ENCODE results near the gene LIM2. TPM values are rescaled to one million over a fixed set of nuclear protein-coding genes. Genes with fewer than 3 reads are reported as not detected.

Gene LIM2
- total RNA-seq, 1 experiment from 2014 or later = not detected

DNA sequence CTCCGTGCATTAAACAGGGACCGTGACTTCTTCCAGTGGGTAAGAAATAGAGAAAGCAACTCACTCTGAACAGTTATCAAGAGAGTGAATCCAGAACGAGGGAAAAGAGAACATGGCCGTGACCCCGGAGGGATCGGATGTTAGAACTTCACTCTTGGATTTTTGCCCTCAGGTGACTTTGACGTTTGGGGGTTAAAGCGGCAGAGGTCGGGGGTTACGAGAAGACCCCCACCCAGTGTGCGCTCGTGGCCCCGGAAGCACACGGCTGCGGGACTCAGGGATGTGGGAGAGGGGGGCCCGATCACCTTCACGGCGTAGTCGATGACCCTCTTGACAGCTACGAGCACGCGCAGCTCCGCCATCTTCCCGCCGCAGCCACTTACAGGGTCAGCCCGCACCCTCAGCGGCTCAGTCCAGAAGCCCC is 21.8 kb downstream of the LIM2 start, which contains the start of gene ETFB:
Gene ETFB, minus strand, starts transcription at position 424 of the 424 bp plus-strand sequence. Its CDS starts 62 bp downstream, at position 362.
- DNase-seq (ENCODE audit: low spot score) = no peak

DNA sequence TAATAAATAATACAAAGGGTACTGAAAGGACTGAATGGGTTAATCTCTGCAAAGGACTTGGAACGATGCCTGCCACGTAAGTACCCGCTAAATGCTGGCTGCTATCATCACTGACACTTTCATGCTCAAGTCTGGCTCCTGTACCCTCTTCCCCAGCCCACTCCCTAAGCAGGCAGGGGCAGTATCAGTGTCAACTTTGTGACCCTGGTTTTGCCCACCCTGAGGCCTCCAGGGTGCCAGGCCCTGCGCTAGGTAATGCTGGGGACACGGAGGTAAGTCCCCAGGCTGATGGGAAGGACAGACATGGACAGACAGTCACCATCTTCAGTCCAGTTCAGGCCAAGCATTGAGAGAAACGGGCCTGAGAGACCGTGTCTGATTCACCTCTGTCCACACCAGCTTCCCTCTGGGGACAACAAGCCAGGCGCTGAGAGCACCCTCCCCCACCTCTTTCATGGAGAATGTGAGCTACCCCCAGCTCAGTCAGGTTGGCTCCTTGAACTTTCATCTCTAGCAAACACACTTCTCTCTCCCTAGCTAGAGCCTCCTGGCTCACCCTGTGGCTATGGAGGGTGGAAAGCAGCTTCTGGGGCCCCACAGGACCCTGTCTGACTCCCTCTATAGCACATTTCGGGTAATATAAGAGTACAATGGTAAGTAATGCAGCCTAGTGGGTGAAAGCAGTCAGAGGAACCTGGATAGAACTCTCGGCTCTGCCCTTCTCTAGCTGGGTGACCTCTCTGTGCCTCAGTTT is 22.4 kb downstream of the LIM2 start:
- DNase-seq (ENCODE audit: low spot score) = peak; percentile 70

DNA sequence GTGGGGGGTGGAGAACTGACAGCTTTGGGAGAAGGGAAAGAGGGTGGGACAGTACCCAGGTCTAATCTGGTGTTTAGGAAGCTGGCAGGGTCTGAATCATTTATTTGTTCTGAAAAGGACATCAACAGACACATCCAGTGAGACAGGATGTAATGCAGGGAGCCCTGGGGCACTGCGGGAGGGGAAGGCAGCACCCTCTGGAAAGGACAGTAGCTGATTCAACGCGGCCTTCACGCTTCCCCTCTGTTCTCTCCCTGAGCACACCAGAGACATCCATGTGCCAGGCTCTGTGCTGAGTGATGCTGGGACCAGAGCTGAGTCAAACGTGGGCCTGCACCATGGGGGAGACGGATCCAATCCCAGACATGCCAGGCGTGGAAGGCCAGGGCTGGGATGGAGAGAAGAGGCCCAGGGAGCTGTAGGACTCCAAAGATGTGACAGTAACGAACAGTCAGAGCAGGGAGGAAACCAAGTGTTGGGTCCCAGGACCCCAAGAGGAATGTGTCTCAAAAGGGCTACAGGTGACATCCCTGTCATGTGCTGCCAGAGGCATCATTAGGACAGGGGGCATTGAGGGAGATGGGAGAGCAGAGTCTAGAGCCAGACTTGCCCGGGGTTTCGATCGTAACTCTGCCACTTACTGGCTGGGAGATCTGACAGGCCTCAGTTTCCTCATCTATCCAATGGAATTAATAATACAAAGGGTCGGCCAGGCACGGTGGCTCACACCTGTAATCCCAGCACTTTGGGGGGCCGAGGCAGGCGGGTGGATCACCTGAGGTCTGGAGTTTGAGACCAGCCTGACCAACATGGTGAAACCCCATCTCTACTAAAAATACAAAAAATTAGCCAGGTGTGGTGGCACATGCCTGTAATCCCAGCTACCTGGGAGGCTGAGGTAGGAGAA is 23.3 kb downstream of the LIM2 start:
- peak; percentile 64 for DNase-seq (ENCODE audit: low spot score)

DNA sequence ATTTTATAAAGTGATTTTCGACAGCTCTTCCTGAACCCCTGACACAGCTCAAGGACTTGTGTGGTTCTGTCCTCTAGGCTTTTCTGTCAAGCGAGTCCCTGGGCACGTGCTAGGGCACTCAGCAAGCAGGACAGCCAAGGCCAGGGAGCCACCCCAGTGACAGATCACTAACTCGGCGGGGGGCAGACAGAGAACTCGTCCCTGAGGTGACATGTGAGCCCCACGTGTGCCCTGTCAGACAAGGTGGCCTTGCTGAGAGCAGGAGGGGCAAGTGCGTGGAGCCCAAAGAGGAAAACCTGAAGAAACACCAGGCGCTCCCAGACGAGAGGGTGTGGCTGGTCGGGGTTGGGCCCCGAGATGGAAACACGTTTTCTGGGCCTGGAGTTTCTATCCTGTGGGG is 26.5 kb downstream of the LIM2 start:
- no peak for DNase-seq (ENCODE audit: low spot score)

DNA sequence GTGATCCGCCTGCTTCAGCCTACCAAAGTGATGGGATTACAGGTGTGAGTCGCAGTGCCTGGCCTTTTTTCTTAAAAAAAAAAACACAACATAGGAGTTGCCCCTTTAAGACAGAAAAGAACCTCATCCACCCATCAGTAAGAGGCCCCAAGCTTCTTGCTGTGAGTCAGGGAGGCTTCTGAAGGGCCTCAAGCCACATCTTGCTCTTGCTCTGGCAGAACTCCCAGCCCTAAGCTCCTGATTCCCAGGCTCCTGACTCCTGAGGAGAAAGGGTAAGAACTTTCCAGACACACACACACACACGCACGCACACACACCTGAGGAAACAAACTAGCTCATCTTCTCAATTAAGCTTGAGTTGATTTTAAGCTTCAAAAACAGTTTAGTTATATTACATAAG is 28.5 kb downstream of the LIM2 start:
- no peak for DNase-seq (ENCODE audit: low spot score)

DNA sequence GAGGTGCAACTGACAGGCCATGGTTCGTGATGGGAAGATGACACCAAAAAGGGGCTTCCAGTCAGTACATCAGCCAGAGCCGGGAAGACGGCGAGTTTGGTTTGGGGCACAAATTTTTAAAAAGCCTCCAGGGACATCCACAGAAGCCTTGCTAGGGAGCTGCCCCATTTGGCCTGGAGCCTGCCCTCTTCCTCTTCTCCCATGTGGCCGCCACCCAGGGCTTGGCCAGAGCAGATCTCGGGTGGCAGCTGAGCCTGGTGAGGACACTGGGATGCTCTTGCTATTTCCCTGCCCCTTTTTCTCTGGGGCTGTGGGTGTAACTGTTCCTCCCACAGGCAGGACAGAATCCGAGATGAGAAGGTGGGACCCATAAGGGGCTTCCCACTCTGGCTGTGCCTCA is 29.8 kb downstream of the LIM2 start:
- DNase-seq (ENCODE audit: low spot score) = no peak

DNA sequence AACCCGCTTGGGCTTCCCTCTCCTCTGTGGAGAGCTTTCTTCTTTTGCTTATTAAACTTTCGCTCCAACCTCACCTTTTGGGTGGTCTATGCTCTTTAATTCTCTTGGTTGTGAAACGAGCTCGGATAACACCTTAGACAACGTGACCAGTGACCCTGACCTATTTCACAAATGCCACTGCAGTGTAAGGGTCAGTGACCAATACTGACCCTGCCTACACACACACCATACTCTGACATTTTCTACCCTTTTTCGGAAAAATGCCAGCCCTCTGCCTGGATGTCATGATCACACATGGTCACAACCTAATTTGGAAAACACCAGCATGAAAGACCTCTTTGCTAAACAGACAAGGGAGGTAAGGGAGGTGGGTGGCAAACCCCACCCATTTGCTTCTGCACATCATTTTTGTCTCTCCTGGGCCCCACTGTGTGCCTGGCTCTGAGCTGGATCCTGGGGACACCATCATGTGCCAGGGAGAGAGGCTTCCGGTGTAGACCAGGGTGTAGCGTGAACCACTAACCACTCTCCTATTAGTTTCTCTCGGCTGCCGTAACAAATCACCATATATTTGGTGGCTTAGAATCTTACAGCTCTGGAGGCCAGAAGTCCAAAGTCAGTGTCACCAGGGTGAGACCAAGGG is 31.5 kb downstream of the LIM2 start:
- DNase-seq (ENCODE audit: low spot score) = no peak

DNA sequence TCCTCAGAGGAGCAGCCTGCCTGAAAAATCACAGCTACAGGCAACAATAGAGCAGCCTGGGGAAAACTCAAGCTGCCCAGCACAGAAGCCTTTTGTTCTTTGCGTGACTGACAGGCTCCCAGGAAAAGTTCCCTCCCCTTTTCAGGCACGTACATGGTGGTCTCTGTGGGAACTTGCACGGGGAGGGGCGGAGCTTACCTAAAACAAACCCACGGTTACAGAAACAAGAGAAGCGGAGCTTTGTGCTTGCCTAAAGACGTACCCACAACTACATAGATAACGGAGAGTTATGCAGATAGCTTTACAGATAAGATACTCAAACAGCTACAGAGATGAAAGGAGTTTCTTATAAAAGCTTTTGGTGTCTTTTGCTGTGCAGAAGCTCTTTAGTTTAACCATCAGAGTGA is 33.0 kb downstream of the LIM2 start:
- DNase-seq (ENCODE audit: low spot score) = no peak

DNA sequence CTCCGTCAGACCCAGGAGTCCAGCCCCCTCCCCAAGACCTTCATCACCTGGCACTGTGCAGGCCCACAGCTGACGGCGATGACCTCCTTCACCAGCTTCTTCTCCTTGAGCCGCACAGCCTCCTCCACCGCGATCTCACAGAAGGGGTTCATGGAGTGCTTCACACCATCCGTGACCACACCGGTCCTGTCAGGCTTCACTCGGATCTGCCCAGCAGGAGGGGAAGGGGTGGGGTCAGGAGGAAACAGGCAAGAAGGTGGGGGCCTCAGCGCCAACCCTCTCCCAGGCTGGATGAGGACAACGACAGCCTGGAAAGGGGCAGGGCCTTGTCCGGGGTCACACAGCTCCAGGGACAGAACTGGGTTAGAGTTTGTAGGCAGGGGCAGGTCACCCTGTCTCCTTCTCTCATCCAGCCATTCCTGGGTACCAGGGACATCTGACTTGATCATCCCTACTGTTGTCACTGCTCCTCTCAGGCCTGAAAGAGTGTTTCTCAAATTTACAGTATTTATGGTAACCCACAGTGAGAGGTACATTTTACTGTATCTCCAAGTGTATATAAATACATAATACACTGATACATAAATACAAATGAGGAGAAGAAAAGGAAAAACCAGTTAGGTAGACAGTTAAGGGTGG is 33.6 kb downstream of the LIM2 start:
- no peak for DNase-seq (ENCODE audit: low spot score)

DNA sequence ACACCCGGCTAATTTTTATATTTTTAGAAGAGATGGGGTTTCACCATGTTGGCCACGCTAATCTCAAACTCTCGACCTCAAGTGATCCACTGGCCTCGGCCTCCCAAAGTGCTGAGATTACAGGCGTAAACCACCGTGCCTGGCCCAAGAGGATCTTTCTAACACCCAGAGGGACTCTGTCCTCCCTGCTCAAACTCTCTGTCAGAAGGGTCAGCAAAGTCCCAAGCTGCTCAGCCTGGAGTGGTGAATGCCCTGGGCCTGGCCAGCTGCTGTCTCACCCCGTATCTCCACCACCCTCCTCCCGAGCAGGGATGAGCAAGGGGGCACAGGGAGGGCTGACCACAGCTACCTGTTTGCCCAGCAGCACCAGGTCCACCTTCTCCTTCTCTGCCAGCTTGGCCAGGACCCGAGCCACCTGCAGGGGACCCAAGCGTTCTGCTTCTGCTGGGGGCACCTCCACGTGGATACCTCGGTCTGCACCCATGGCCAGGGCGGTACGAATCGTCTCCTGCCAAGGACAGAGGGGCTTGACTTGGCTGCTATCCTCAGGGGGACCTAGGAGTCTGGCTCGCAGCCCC is 34.9 kb downstream of the LIM2 start:
- no peak for DNase-seq (ENCODE audit: low spot score)

DNA sequence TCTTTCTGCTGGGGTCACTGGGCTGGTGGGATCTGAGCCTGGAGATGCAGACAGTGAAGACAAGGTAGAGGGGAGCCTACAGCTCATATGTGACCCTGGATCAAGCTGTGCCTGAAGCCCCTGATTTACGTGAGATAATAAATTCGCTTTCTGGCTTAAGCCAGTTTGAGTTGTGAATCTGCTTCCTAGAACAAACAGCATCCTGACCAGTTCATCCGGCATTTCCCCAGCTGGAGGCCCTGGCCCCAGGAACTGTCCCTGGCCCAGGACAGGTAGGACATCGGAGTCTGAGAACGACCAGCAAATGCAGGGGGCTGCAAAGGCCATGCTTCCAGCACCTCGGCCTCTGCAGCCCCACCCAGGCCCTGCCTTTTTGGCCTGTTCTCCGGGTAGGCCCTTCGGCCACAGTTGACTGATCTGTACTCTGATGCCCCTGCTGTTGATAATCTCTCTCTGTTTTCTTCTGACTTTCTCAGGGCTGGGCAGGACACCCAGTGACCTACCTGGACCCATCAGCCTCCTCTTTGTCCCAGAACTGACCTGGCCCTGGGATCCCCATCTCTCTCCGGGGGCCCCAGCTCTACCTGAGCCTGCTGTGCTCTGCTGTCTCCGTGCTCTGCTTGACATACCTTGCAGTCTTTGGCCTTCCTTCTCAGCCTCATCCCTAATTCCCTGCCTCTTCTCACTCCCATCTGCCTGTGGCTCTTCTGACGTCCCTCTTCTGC is 36.3 kb downstream of the LIM2 start:
- DNase-seq (ENCODE audit: low spot score) = no peak

DNA sequence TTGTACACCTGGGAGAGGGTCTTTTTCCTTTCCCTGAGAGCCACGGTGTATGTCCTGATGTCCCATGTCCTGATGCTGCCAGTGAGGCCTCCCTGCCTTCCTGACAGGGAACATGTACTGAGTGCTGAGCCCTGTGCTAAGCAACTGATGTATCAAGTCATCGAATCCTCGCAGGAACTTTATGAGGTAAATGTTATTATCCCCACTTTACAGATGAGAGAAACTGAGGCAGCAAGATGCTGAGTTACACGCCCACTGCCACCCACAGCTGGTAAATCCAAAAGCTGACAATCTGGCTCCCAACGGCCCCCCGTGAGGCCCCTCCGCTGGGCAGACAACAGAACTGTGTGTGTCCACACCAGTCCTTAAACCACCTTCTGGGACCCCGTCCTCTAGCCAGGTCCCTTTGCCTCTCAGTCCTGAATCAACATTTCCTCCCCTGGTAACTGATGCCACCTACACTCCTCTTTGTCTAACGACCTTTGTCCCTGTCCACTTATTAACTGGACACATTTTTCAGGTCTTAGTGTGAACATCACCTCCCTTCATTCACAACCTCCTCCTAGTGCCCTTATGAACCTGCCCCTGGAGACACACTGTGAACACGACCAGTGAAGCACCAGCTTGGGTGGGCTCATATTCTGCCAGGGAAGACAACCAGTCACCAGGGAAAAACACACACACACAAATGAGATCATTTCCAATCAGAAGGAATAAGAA is 40.4 kb downstream of the LIM2 start:
- DNase-seq (ENCODE audit: low spot score) = peak; percentile 81

DNA sequence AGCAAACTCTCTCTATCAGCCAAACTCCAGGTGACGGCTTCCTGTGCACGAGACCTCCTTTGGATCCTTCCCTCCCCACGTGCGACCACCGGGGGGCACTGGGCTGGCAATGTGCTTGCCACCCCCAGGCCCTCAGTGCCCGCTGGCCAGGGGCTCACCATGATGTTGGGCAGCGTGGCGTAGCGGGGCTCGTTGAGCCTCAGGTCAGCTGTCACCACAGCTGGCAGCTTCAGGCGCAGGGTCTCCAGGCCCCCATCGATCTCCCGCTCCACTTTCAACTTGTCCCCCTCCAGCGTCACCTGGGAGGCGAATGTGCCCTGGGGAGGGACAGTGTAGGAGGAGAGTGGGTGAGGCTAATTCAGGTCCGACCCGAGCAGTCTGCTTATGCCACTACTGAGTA is 41.0 kb downstream of the LIM2 start:
- no peak for DNase-seq (ENCODE audit: low spot score)

DNA sequence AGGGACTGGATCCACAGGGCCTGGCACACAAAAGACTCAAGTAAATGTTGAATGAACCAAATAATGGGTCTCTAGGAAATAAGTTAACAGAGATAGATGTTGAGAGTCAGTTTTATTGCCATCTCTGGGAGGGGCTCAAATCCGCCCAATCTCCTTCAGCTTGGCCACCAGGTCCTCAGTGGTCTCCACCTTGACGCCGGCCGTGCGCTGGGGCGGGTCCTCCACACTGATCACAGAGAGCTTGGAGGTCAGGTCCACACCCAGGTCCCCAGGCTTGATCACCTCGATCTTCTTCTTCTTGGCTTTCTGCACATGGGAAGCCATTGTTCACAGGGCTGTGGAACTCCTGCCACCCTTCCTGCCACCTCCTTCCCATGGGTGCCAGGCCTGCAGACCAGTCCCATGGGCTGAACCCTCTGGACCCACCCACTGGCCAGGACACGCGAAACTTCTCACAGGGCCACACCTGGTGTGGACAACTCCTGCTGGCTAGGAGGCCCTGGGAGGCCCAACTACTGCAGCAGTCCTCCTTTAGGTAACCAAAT is 42.6 kb downstream of the LIM2 start:
- no peak for DNase-seq (ENCODE audit: low spot score)

DNA sequence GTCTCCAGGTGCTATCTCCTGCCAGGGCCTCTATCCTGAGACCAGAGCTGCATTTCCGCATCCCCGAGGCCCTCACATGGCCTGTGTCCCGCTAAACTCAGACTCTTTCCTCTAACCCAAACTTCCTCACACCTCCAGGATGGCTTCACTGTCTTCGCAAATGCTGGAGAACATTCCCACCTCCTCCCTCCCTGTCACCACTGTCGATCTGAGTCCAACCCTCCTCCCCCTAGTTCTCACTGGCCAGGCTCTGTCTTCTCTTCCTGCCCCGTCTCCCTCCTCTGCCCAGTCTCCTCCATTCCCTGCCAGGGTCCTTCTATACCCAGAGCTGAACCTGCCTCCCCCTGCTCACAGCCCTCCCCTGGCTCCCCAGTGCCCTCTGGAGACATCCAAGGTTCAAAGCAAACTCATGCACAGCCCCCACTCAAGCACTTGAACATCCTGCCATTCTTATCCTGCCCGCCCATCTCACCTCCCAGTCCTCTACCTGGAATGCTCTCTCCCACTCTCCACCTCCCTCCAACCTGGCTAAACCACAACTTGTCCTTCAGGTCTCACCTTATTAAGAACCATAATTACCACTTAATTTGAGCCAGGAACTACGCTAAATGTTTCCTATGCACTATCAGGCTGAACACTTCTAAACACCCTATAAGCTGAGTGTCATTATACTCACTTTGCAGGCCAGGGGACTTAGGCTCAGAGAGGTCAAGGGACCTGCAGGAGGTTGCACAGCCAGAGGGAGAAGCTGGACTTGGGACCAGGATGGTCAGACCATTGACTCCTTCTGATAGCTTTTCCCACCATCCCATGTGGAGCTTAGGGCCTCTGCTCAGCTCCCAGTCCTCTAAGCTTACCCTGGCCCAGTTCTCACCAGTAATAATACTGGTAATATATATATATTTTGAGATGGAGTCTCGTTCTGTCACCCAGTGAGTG is 44.9 kb downstream of the LIM2 start:
- peak; percentile 71 for DNase-seq (ENCODE audit: low spot score)

DNA sequence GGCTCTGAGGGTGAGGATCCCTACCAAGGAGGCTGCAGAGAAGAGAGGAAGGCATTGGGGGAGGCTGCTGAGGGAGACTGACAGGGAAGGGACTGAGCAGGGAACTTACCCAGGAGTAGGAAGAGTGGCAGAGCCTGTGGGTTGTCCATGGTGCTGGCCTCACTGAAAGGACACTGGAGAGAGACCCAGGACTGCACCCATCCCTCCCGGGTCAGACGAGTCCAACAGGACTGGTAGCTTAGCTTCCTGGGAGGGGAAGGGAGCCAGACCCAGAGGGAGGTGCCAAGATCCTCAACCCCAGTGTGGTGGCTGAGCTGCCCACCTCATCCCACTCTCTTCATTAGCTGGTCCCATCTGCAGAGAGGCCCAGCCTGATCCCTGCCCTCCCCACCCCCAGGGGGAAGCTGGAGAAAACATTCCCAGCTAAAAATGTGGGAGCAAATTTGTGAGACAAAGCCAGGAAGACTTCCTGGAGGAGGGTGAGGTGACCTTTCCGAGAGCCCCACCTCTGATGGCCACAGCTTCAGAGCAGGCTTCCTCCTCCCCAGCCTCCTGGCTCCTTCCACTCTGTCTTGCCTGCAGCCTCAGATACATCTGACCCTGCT is 45.7 kb downstream of the LIM2 start, which contains the start of gene VSIG10L:
Gene VSIG10L, minus strand, starts transcription at position 164 of the 605 bp plus-strand sequence. Its CDS starts 15 bp downstream, at position 149.
- DNase-seq (ENCODE audit: low spot score) = peak; percentile 87

DNA sequence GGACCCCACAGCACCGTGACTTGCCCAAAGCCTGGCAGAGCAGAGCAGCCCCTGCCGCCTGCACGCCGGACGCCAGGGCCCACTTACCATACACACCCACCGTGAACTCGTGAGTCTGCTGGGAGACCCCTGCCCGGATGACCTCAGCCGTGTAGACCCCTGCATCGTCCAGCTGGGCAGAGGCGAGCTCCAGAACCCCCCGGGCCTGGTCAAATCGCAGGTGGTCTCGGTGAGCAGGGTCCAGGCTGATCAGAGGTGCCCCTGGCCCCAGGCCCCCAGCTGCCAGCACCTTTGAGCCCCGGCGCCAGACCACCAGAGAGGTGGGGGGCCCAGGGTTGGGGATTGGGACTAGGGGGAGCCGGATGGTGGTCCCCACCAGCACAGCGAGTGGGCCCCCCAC is 46.7 kb downstream of the LIM2 start:
- DNase-seq (ENCODE audit: low spot score) = no peak

All from HT-29 (cell line).